Liver (tissue), 9 donors: Measurements from ENCODE around the gene KAT6B. TPM values are rescaled to one million over a fixed set of nuclear protein-coding genes. Genes with fewer than 3 reads are reported as not detected.

Source experiments
- DNase-seq: peaks from one replicate; pipeline ENCODE4 v3.0.0-alpha.2; 2017; ENCODE audit warnings: low spot score
- H3K27ac ChIP-seq, 2 donors: one replicate each; pipeline ENCODE4 v1.7.0; 2013; ENCODE audit warnings: inconsistent platforms in 2 of 2, low read length in 2 of 2, control low read depth in 1 of 2, low read depth in 1 of 2, mild to moderate bottlenecking in 1 of 2
- H3K27me3 ChIP-seq, 4 donors: one replicate each; pipeline versions ENCODE4 v1.6.1 to v1.7.0; 2013; ENCODE audit warnings: low read length in 3 of 4, inconsistent platforms in 1 of 4, mild to moderate bottlenecking in 1 of 4, moderate library complexity in 1 of 4; ENCODE audit not compliant: control insufficient read depth in 4 of 4, insufficient read depth in 4 of 4
- H3K36me3 ChIP-seq, 4 donors: one replicate each; pipeline versions ENCODE4 v1.6.1 to v1.7.0; 2013; ENCODE audit warnings: low read length in 3 of 4, mild to moderate bottlenecking in 3 of 4, low read depth in 1 of 4, moderate library complexity in 1 of 4; ENCODE audit not compliant: control insufficient read depth in 4 of 4, insufficient read depth in 3 of 4
- H3K4me1 ChIP-seq, 4 donors: one replicate each; pipeline versions ENCODE4 v1.6.1 to v1.7.0; 2013; ENCODE audit warnings: low read length in 3 of 4, mild to moderate bottlenecking in 3 of 4, moderate library complexity in 1 of 4; ENCODE audit not compliant: control insufficient read depth in 4 of 4, insufficient read depth in 4 of 4
- H3K4me3 ChIP-seq, 3 donors: one replicate each; pipeline versions ENCODE4 v1.6.1 to v1.7.0; 2013; ENCODE audit warnings: low read length in 3 of 3, control low read depth in 1 of 3, low read depth in 1 of 3, mild to moderate bottlenecking in 1 of 3
- H3K9ac ChIP-seq, 2 donors: one replicate each; pipeline ENCODE4 v1.7.0; 2013; ENCODE audit warnings: low read length in 2 of 2, mild to moderate bottlenecking in 2 of 2, moderate library complexity in 2 of 2, control low read depth in 1 of 2, low read depth in 1 of 2
- H3K9me3 ChIP-seq, 4 donors: one replicate each; pipeline versions ENCODE4 v1.6.1 to v1.7.0; 2013; ENCODE audit warnings: low read length in 3 of 4; ENCODE audit not compliant: control insufficient read depth in 4 of 4
- EGR1 ChIP-seq, 2 donors: IDR thresholded peaks; 2 replicates each; pipeline ENCODE4 v1.6.1; 2016 to 2018; ENCODE audit warnings: antibody characterized with exemption in 2 of 2, low read depth in 2 of 2
- FOXA1 ChIP-seq: IDR thresholded peaks from 2 replicates; pipeline ENCODE4 v1.6.1; 2016; ENCODE audit warnings: antibody characterized with exemption
- FOXA2 ChIP-seq: IDR thresholded peaks from 2 replicates; pipeline ENCODE4 v1.6.1; 2016; ENCODE audit warnings: antibody characterized with exemption
- GABPA ChIP-seq, 2 donors: IDR thresholded peaks in 1 of 2; conservative IDR thresholded peaks in 1 of 2; 2 replicates each; pipeline ENCODE4 v1.6.1; 2016; ENCODE audit warnings: antibody characterized with exemption in 2 of 2, mild to moderate bottlenecking in 1 of 2, moderate library complexity in 1 of 2
- HNF4A ChIP-seq, 2 donors: conservative IDR thresholded peaks; 2 replicates each; pipeline ENCODE4 v1.6.1; 2016; ENCODE audit warnings: antibody characterized with exemption in 2 of 2, mild to moderate bottlenecking in 2 of 2
- HNF4G ChIP-seq: IDR thresholded peaks from 2 replicates; pipeline ENCODE4 v1.6.1; 2016; ENCODE audit warnings: antibody characterized with exemption
- JUND ChIP-seq, 2 donors: IDR thresholded peaks; 2 replicates each; pipeline ENCODE4 v1.6.1; 2016; ENCODE audit warnings: antibody characterized with exemption in 2 of 2
- NR2F2 ChIP-seq: IDR thresholded peaks from 2 replicates; pipeline ENCODE4 v1.6.1; 2016; ENCODE audit warnings: antibody characterized with exemption
- RAD21 ChIP-seq, 2 donors: IDR thresholded peaks; 2 replicates each; pipeline ENCODE4 v1.6.1; 2016; ENCODE audit warnings: antibody characterized with exemption in 2 of 2, mild to moderate bottlenecking in 2 of 2
- RXRA ChIP-seq, 2 donors: IDR thresholded peaks; 2 replicates each; pipeline ENCODE4 v1.6.1; 2017 to 2018; ENCODE audit warnings: antibody characterized with exemption in 2 of 2, mild to moderate bottlenecking in 1 of 2
- SP1 ChIP-seq: IDR thresholded peaks from 2 replicates; pipeline ENCODE4 v1.6.1; 2018; ENCODE audit warnings: antibody characterized with exemption, mild to moderate bottlenecking
- TAF1 ChIP-seq: conservative IDR thresholded peaks from 2 replicates; pipeline ENCODE4 v1.6.1; 2016; ENCODE audit warnings: antibody characterized with exemption, mild to moderate bottlenecking
- YY1 ChIP-seq: IDR thresholded peaks from 2 replicates; pipeline ENCODE4 v1.6.1; 2016; ENCODE audit warnings: antibody characterized with exemption, mild to moderate bottlenecking
- polyA plus RNA-seq, 2 donors: library from polyadenylated mRNA; stranded (reverse) in 1 of 2; unstranded in 1 of 2; fragments of 200-250 nt in 1 of 2; fragments of >200 nt in 1 of 2; fragmentation: Nextera tagmentation in 1 of 2; extraction: Ambion mirVana in 1 of 2; gene quantifications; one replicate each; pipeline versions ENCODE4 v1.2.1 to v1.2.3, GENCODE V29; 2013 to 2015
- total RNA-seq, 2 donors: library from RNA; depleted of rRNA; stranded (reverse); fragments of >200 nt; gene quantifications; one replicate each; pipeline ENCODE4 v1.2.3, GENCODE V29; 2014
- TF ChIP-seq, protein P1 (sequence below): IDR thresholded peaks from 2 replicates; pipeline ENCODE4 v1.6.1; 2016; ENCODE audit warnings: antibody characterized with exemption, mild to moderate bottlenecking
- TF ChIP-seq, protein P2 (sequence below): fragments of 150-350 bp; IDR thresholded peaks from 2 replicates; pipeline ENCODE4 v1.5.1; 2017; ENCODE audit warnings: improper control_type of control experiment, low read depth, low read length; ENCODE audit not compliant: missing input control
- TF ChIP-seq, protein P3 (sequence below): IDR thresholded peaks from 2 replicates; pipeline ENCODE4 v1.6.1; 2016; ENCODE audit warnings: antibody characterized with exemption
- TF ChIP-seq, protein P4 (sequence below): IDR thresholded peaks from 2 replicates; pipeline ENCODE4 v1.6.1; 2016; ENCODE audit warnings: antibody characterized with exemption
- TF ChIP-seq, protein P5 (sequence below): IDR thresholded peaks from 2 replicates; pipeline ENCODE4 v1.6.1; 2016; ENCODE audit warnings: antibody characterized with exemption
- donor health status: healthy.
- donor health status: healthy.
- donor health status: healthy.
- donor health status: healthy.
- donor health status: healthy.

Gene KAT6B
- total and polyA plus RNA-seq, 4 donors: 2.0 to 21.2 (median 8.8) TPM

GRCh38 chr10:74855439-74855838 is 29.0 kb downstream of the KAT6B start:
- Histone ChIP-seq H3K9ac (no peak overlapping the region), H3K27ac (no peak overlapping the region), H3K27me3 (no peaks in the 10 kb centered on the region), H3K36me3 (no peaks in the 10 kb centered on the region), H3K9me3 (no peaks in the 10 kb centered on the region), H3K4me1 (peaks cover 0 to 6% (median 5%) of the 10 kb centered on the region in 4 donors), H3K4me3 (no peak overlapping the region)
- TF ChIP-seq, protein P1, sequence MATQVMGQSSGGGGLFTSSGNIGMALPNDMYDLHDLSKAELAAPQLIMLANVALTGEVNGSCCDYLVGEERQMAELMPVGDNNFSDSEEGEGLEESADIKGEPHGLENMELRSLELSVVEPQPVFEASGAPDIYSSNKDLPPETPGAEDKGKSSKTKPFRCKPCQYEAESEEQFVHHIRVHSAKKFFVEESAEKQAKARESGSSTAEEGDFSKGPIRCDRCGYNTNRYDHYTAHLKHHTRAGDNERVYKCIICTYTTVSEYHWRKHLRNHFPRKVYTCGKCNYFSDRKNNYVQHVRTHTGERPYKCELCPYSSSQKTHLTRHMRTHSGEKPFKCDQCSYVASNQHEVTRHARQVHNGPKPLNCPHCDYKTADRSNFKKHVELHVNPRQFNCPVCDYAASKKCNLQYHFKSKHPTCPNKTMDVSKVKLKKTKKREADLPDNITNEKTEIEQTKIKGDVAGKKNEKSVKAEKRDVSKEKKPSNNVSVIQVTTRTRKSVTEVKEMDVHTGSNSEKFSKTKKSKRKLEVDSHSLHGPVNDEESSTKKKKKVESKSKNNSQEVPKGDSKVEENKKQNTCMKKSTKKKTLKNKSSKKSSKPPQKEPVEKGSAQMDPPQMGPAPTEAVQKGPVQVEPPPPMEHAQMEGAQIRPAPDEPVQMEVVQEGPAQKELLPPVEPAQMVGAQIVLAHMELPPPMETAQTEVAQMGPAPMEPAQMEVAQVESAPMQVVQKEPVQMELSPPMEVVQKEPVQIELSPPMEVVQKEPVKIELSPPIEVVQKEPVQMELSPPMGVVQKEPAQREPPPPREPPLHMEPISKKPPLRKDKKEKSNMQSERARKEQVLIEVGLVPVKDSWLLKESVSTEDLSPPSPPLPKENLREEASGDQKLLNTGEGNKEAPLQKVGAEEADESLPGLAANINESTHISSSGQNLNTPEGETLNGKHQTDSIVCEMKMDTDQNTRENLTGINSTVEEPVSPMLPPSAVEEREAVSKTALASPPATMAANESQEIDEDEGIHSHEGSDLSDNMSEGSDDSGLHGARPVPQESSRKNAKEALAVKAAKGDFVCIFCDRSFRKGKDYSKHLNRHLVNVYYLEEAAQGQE: no peak
- TF ChIP-seq YY1: no peak
- TF ChIP-seq FOXA2: no peak
- TF ChIP-seq RXRA (IDR thresholded peaks at IDR 0.05): no peak
- TF ChIP-seq GABPA (IDR thresholded peaks at IDR 0.05 in 1 of 2, conservative IDR thresholded peaks at IDR 0.05 in 1 of 2): no peak
- TF ChIP-seq, protein P2, sequence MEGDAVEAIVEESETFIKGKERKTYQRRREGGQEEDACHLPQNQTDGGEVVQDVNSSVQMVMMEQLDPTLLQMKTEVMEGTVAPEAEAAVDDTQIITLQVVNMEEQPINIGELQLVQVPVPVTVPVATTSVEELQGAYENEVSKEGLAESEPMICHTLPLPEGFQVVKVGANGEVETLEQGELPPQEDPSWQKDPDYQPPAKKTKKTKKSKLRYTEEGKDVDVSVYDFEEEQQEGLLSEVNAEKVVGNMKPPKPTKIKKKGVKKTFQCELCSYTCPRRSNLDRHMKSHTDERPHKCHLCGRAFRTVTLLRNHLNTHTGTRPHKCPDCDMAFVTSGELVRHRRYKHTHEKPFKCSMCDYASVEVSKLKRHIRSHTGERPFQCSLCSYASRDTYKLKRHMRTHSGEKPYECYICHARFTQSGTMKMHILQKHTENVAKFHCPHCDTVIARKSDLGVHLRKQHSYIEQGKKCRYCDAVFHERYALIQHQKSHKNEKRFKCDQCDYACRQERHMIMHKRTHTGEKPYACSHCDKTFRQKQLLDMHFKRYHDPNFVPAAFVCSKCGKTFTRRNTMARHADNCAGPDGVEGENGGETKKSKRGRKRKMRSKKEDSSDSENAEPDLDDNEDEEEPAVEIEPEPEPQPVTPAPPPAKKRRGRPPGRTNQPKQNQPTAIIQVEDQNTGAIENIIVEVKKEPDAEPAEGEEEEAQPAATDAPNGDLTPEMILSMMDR: no peak
- TF ChIP-seq TAF1: no peak
- no peak for TF ChIP-seq NR2F2
- no peak for TF ChIP-seq EGR1 (IDR thresholded peaks at IDR 0.05; ENCODE audit: low read depth in 2 of 2)
- TF ChIP-seq, protein P3, sequence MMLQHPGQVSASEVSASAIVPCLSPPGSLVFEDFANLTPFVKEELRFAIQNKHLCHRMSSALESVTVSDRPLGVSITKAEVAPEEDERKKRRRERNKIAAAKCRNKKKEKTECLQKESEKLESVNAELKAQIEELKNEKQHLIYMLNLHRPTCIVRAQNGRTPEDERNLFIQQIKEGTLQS: no peak
- TF ChIP-seq HNF4G: no peak
- no peak for TF ChIP-seq HNF4A (conservative IDR thresholded peaks at IDR 0.05)
- TF ChIP-seq SP1: no peak
- no peak for TF ChIP-seq RAD21 (IDR thresholded peaks at IDR 0.05)
- TF ChIP-seq, protein P4, sequence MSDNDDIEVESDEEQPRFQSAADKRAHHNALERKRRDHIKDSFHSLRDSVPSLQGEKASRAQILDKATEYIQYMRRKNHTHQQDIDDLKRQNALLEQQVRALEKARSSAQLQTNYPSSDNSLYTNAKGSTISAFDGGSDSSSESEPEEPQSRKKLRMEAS: no peak
- TF ChIP-seq, protein P5, sequence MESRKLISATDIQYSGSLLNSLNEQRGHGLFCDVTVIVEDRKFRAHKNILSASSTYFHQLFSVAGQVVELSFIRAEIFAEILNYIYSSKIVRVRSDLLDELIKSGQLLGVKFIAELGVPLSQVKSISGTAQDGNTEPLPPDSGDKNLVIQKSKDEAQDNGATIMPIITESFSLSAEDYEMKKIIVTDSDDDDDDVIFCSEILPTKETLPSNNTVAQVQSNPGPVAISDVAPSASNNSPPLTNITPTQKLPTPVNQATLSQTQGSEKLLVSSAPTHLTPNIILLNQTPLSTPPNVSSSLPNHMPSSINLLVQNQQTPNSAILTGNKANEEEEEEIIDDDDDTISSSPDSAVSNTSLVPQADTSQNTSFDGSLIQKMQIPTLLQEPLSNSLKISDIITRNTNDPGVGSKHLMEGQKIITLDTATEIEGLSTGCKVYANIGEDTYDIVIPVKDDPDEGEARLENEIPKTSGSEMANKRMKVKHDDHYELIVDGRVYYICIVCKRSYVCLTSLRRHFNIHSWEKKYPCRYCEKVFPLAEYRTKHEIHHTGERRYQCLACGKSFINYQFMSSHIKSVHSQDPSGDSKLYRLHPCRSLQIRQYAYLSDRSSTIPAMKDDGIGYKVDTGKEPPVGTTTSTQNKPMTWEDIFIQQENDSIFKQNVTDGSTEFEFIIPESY: no peak
- no peak for TF ChIP-seq JUND (IDR thresholded peaks at IDR 0.05)
- TF ChIP-seq FOXA1: no peak
- DNase-seq: no peak
